Measurements from ENCODE around the gene HAUS6.
A peak's percentile ranks its signal among the peaks of the same experiment; 100 is the strongest.
"Not testable (repeated sequence)": the region's sequence is repeated elsewhere in the genome, so short reads cannot be mapped to it uniquely, and the experiment has no call there.

The HAUS6 gene

GRCh38 chr9:19117039-19117716 lies 14.5 kb upstream of the HAUS6 start:
- DNase-seq (ENCODE audit: low spot score): no peak

- no peak for DNase-seq (ENCODE audit: low spot score)
These were observed 13.5 kb upstream of the HAUS6 start for GRCh38 chr9:19116107-19116790.

GRCh38 chr9:19114680-19115270 lies 12.1 kb upstream of the HAUS6 start:
- DNase-seq (ENCODE audit: low spot score): no peak

GRCh38 chr9:19113964-19114679 lies 11.4 kb upstream of the HAUS6 start:
- no peak for DNase-seq (ENCODE audit: low spot score)

- not testable (repeated sequence) for DNase-seq (ENCODE audit: low spot score)
These were observed 10.4 kb upstream of the HAUS6 start for GRCh38 chr9:19113064-19113611.

GRCh38 chr9:19108038-19108437 lies 5.3 kb upstream of the HAUS6 start:
- DNase-seq (ENCODE audit: low spot score): no peak

GRCh38 chr9:19104515-19105282 lies 2.0 kb upstream of the HAUS6 start:
- DNase-seq (ENCODE audit: low spot score): no peak

- peak; percentile 68 for DNase-seq (ENCODE audit: low spot score)
These were observed 498 bp downstream of the HAUS6 start for GRCh38 chr9:19102181-19102630.

GRCh38 chr9:19101203-19101602 lies 1.5 kb downstream of the HAUS6 start:
- DNase-seq (ENCODE audit: low spot score): no peak

- DNase-seq (ENCODE audit: low spot score): not testable (repeated sequence)
These were observed 5.3 kb downstream of the HAUS6 start for GRCh38 chr9:19097431-19097830.

- no peak for DNase-seq (ENCODE audit: low spot score)
These were observed 15.4 kb downstream of the HAUS6 start for GRCh38 chr9:19087106-19088000.

- DNase-seq (ENCODE audit: low spot score): peak; percentile 52
These were observed 17.4 kb downstream of the HAUS6 start for GRCh38 chr9:19085295-19085694.

- DNase-seq (ENCODE audit: low spot score): no peak
These were observed 27.9 kb downstream of the HAUS6 start for GRCh38 chr9:19074836-19075235.

GRCh38 chr9:19074229-19074628 lies 28.5 kb downstream of the HAUS6 start:
- no peak for DNase-seq (ENCODE audit: low spot score)

GRCh38 chr9:19057033-19057432 lies 45.7 kb downstream of the HAUS6 start:
- DNase-seq (ENCODE audit: low spot score): no peak

- DNase-seq (ENCODE audit: low spot score): peak; percentile 21
These were observed 51.8 kb downstream of the HAUS6 start for GRCh38 chr9:19050637-19051591.

- DNase-seq (ENCODE audit: low spot score): no peak
These were observed 52.6 kb downstream of the HAUS6 start for GRCh38 chr9:19049917-19050636.

Measured in NAMALWA (cell line).